ENCODE results near the gene ATP6AP2.

DNA sequence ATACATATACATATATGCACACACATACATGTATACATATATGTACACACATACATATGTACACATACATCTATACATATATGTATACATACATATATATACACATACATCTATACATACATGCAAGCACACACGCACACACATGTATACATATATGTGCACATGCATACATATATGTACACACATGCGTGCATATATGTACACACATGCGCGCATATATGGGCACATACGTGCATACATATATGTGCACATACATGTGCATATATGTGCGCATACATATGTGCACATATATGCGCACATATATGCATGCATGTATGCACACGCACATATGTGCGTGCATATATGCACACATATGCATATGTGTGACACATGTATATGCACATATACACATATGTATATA lies 35.2 kb downstream of the ATP6AP2 start:
- no peak for TF ChIP-seq FOXP1 (CRISPR knock-in tag; IDR thresholded peaks at IDR 0.05; ENCODE audit: borderline replicate concordance)
- TF ChIP-seq, protein P1, sequence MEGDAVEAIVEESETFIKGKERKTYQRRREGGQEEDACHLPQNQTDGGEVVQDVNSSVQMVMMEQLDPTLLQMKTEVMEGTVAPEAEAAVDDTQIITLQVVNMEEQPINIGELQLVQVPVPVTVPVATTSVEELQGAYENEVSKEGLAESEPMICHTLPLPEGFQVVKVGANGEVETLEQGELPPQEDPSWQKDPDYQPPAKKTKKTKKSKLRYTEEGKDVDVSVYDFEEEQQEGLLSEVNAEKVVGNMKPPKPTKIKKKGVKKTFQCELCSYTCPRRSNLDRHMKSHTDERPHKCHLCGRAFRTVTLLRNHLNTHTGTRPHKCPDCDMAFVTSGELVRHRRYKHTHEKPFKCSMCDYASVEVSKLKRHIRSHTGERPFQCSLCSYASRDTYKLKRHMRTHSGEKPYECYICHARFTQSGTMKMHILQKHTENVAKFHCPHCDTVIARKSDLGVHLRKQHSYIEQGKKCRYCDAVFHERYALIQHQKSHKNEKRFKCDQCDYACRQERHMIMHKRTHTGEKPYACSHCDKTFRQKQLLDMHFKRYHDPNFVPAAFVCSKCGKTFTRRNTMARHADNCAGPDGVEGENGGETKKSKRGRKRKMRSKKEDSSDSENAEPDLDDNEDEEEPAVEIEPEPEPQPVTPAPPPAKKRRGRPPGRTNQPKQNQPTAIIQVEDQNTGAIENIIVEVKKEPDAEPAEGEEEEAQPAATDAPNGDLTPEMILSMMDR (IDR thresholded peaks at IDR 0.05): no peak
- TF ChIP-seq ZNF138 (CRISPR knock-in tag; conservative IDR thresholded peaks at IDR 0.05): no peak
- no peak for TF ChIP-seq CREB1 (CRISPR knock-in tag; IDR thresholded peaks at IDR 0.05)
- TF ChIP-seq, protein P2, sequence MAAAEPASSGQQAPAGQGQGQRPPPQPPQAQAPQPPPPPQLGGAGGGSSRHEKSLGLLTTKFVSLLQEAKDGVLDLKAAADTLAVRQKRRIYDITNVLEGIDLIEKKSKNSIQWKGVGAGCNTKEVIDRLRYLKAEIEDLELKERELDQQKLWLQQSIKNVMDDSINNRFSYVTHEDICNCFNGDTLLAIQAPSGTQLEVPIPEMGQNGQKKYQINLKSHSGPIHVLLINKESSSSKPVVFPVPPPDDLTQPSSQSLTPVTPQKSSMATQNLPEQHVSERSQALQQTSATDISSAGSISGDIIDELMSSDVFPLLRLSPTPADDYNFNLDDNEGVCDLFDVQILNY (CRISPR knock-in tag; IDR thresholded peaks at IDR 0.05): no peak
- TF ChIP-seq SMAD3 (CRISPR knock-in tag; IDR thresholded peaks at IDR 0.05; ENCODE audit: borderline replicate concordance): no peak
- TF ChIP-seq ESRRA (CRISPR knock-in tag; IDR thresholded peaks at IDR 0.05; ENCODE audit: borderline replicate concordance): no peak
- no peak for TF ChIP-seq ATF2 (CRISPR knock-in tag; IDR thresholded peaks at IDR 0.05; ENCODE audit: borderline replicate concordance, low read depth)
- TF ChIP-seq NR1H2 (CRISPR knock-in tag; IDR thresholded peaks at IDR 0.05): no peak
- TF ChIP-seq ZNF317 (CRISPR knock-in tag; IDR thresholded peaks at IDR 0.05; ENCODE audit: borderline replicate concordance, low read depth): no peak
- TF ChIP-seq ZNF121 (CRISPR knock-in tag; IDR thresholded peaks at IDR 0.05): no peak
- no peak for TF ChIP-seq TCF7 (CRISPR knock-in tag; IDR thresholded peaks at IDR 0.05; ENCODE audit: low read depth)
- TF ChIP-seq FOXJ3 (CRISPR knock-in tag; IDR thresholded peaks at IDR 0.05; ENCODE audit: borderline replicate concordance): no peak
- no peak for TF ChIP-seq E2F1 (CRISPR knock-in tag; IDR thresholded peaks at IDR 0.05)
